Heart left ventricle (tissue), 16 donors: ENCODE measurements around the gene IFT122. TPM values are rescaled to one million over a fixed set of nuclear protein-coding genes. Genes with fewer than 3 reads are reported as not detected.

Experiments
- ATAC-seq, 4 donors: fragments of 200-7000 bp; cut with Tn5 transposase; one replicate each; pipeline ENCODE4 v1.9.1; 2020 to 2022; ENCODE audit warnings: moderate library complexity in 4 of 4, mild to moderate bottlenecking in 3 of 4, moderate number of reproducible peaks in 1 of 4
- DNase-seq, 5 donors: peaks; one replicate each; pipeline ENCODE4 v3.0.0-alpha.2; 2020
- H3K27ac ChIP-seq, 12 donors: fragments of 200-600 bp; sonication (generic) in 4 of 12; one replicate each; pipeline versions ENCODE4 v1.5.0 to v1.8.0; 2016 to 2022; ENCODE audit warnings: mild to moderate bottlenecking in 2 of 12
- H3K27me3 ChIP-seq, 9 donors: fragments of 200-600 bp; sonication (generic) in 2 of 9; one replicate each; pipeline versions ENCODE4 v1.5.1 to v1.8.0; 2016 to 2022; ENCODE audit warnings: mild to moderate bottlenecking in 3 of 9
- H3K36me3 ChIP-seq, 9 donors: fragments of 200-600 bp; sonication (generic) in 2 of 9; one replicate each; pipeline versions ENCODE4 v1.5.0 to v1.8.0; 2018 to 2022; ENCODE audit warnings: mild to moderate bottlenecking in 2 of 9
- H3K4me1 ChIP-seq, 12 donors: fragments of 200-600 bp; sonication (generic) in 4 of 12; one replicate each; pipeline versions ENCODE4 v1.5.0 to v1.8.0; 2016 to 2022; ENCODE audit warnings: mild to moderate bottlenecking in 3 of 12
- H3K4me3 ChIP-seq, 12 donors: fragments of 200-600 bp; sonication (generic) in 4 of 12; one replicate each; pipeline versions ENCODE4 v1.5.0 to v1.8.0; 2017 to 2022; ENCODE audit warnings: mild to moderate bottlenecking in 9 of 12, moderate library complexity in 4 of 12
- H3K9me3 ChIP-seq, 12 donors: fragments of 200-600 bp; sonication (generic) in 4 of 12; one replicate each; pipeline versions ENCODE4 v1.5.0 to v1.8.0; 2016 to 2022; ENCODE audit warnings: mild to moderate bottlenecking in 1 of 12
- POLR2A ChIP-seq, 2 donors: fragments of 450-650 bp; IDR thresholded peaks; one replicate each; pipeline ENCODE4 v1.6.1; 2017; ENCODE audit warnings: antibody characterized with exemption in 2 of 2, mild to moderate bottlenecking in 2 of 2, moderate library complexity in 2 of 2
- WGBS, 4 donors: extraction: QIAGEN DNeasy Blood & Tissue Kit in 2 of 4; methylation state at CpG; one replicate each; pipeline versions ENCODE4 v1.1.5 to v1.1.7; 2013 to 2018; 5-methylcytosine and 5-hydroxymethylcytosine counted together
- intact Hi-C, 10 donors: fragments of 100-400 bp; cut with DNase I; formaldehyde crosslinking; loops; one replicate each; pipeline versions ENCODE4 v1.11.1 to v1.14.2; 2022
- polyA plus RNA-seq, 2 donors: library from polyadenylated mRNA; stranded (reverse); fragments of 200-250 nt; gene quantifications; one replicate each; pipeline ENCODE4 v1.2.3, GENCODE V29; 2013
- total RNA-seq, 9 donors: library from RNA; depleted of rRNA in 2 of 9; stranded (reverse); fragments of >200 nt in 2 of 9; fragmentation: NEBNext Ultra II Directional in 3 of 9; extraction: Animal tissue kit (Norgen Biotek cat#: 25700) in 3 of 9; gene quantifications; one replicate each; pipeline versions ENCODE4 v1.1.0 to v1.2.4, GENCODE V29; 2016 to 2023
- TF ChIP-seq, protein P1 (sequence below), 12 donors: fragments of 200-600 bp; sonication (generic) in 4 of 12; IDR thresholded peaks; one replicate each; pipeline versions ENCODE4 v1.5.0 to v1.8.0; 2018 to 2022; ENCODE audit warnings: antibody characterized with exemption in 12 of 12, mild to moderate bottlenecking in 5 of 12
- donor health status: ischemic (EF 13 %, LVEDD 7.1; RV severe dilation, severe dysfunction).
- donor health status: healthy with polysubstance abuse.
- donor health status: DM: no; HTN: yes; CAD: no.
- donor health status: DM: no; HTN: no; CAD: no.
- donor health status: ischemic (EF 25% LVEDD 6.9; RV normal size, moderate dysfunction).
- donor health status: ischemic (EF 25% LVEDD 5.7; RV mildly dilated, moderate dysfunction).
- donor health status: healthy.
- donor health status: DM: yes; HTN: yes; CAD: no.
- donor health status: ischemic (EF 35%, LVEDD 5.7; RV mildly dilated, moderate dysfunction).
- donor health status: nonischemic (EF 11% LVEDD 7.7; RV severe dilation, severe dysfunction).
- donor health status: DM: yes; HTN: yes; CAD: no.
- donor health status: PGD.
- donor health status: ischemic (EF 29% LVEDD 5.4; RV normal size, mild dysfunction).
- donor health status: nonischemic (EF 23%, LVEDD 6.1; RV moderate dilation, normal function).

Gene IFT122
- total and polyA plus RNA-seq, 11 donors, result 7.2 to 34.2 (median 16.6) TPM

GRCh38 chr3:129429602-129430001, 10.4 kb upstream of the IFT122 start:
- Histone ChIP-seq H3K36me3 (peaks cover 0 to 54% (median 45%) of the 10 kb centered on the region in 9 donors), H3K4me1 (peaks cover 0 to 27% (median 12%) of the 10 kb centered on the region in 12 donors), H3K4me3 (no peak overlapping the region), H3K27me3 (no peaks in the 10 kb centered on the region), H3K9me3 (no peaks in the 10 kb centered on the region), H3K27ac (peak overlapping the region in 1 of 12 donors; percentile 60)
- intact Hi-C loops, result no loop called here
- 83 to 91% (median 87%) methylated on average over 4 of the region's 4 CpGs for WGBS, 4 donors
- DNase-seq, result no peak
- TF ChIP-seq POLR2A (IDR thresholded peaks at IDR 0.05), result no peak
- TF ChIP-seq, protein P1, sequence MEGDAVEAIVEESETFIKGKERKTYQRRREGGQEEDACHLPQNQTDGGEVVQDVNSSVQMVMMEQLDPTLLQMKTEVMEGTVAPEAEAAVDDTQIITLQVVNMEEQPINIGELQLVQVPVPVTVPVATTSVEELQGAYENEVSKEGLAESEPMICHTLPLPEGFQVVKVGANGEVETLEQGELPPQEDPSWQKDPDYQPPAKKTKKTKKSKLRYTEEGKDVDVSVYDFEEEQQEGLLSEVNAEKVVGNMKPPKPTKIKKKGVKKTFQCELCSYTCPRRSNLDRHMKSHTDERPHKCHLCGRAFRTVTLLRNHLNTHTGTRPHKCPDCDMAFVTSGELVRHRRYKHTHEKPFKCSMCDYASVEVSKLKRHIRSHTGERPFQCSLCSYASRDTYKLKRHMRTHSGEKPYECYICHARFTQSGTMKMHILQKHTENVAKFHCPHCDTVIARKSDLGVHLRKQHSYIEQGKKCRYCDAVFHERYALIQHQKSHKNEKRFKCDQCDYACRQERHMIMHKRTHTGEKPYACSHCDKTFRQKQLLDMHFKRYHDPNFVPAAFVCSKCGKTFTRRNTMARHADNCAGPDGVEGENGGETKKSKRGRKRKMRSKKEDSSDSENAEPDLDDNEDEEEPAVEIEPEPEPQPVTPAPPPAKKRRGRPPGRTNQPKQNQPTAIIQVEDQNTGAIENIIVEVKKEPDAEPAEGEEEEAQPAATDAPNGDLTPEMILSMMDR (IDR thresholded peaks at IDR 0.05), result no peak
- no peak for ATAC-seq

DNA sequence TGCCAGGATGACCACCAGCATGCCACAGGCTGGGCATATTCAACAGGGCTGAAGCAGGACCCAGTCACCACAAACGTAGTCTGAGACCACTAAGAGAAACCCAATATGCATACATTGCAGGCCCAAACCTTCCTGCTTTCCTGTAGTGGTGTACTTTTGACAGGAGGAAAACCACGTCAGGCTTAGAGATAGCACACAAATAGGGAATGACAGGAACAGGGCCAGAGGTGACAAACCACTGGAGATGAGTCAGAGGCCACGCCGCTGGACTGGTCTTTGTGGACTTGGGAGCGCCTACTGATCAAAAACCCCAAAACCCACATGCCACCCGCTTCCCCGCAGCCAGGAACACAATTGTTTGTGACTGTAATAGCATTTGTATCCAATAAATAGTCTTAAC, 8.0 kb upstream of the IFT122 start:
- intact Hi-C loops, result no loop called here
- H3K27me3 ChIP-seq, result no peaks in the 10 kb centered on the region
- peaks cover 0 to 51% (median 20%) of the 10 kb centered on the region in 12 donors for H3K4me1 ChIP-seq

DNA sequence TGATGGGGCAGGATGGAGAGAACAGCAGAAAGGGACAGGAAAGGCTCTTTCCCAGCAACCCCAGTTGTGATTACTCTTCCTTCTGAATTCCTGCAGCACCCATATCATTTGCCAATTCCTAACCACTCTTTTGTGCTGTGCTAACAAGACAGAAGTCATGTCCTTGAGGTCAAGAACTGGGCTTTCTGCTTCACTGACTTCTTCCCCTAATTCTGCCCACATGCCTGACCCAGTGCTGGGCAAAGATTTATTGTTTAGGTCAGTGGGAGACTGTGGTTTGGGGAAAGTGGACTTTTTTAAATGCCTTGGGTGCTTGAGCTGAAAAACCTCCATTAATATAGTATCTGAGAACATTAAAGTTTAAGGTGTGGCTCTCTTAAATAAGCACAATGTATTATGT, 7.4 kb upstream of the IFT122 start:
- TF ChIP-seq POLR2A (IDR thresholded peaks at IDR 0.05), result no peak
- TF ChIP-seq, protein P1 (IDR thresholded peaks at IDR 0.05), result no peak
- DNase-seq, result no peak
- no peak overlapping the region for H3K27ac ChIP-seq
- peaks cover 0 to 49% (median 18%) of the 10 kb centered on the region in 12 donors for H3K4me1 ChIP-seq
- H3K36me3 ChIP-seq, result peaks cover 0 to 84% (median 74%) of the 10 kb centered on the region in 9 donors
- no peaks in the 10 kb centered on the region for H3K27me3 ChIP-seq
- H3K9me3 ChIP-seq, result no peaks in the 10 kb centered on the region
- no peak overlapping the region for H3K4me3 ChIP-seq
- no peak for ATAC-seq
- intact Hi-C loops, result no loop called here

More for the DNA sequence above, 8.0 kb upstream of the IFT122 start:
- H3K27ac ChIP-seq, result no peak overlapping the region
- ATAC-seq (no peak), DNase-seq (no peak)
- TF ChIP-seq POLR2A (IDR thresholded peaks at IDR 0.05), result no peak
- TF ChIP-seq, protein P1 (IDR thresholded peaks at IDR 0.05), result no peak
- WGBS, 4 donors, result 88 to 92% (median 91%) methylated on average over 7 of the region's 7 CpGs
- no peak overlapping the region for H3K4me3 ChIP-seq
- H3K36me3 ChIP-seq, result peaks cover 0 to 78% (median 68%) of the 10 kb centered on the region in 9 donors
- H3K9me3 ChIP-seq, result no peaks in the 10 kb centered on the region

DNA sequence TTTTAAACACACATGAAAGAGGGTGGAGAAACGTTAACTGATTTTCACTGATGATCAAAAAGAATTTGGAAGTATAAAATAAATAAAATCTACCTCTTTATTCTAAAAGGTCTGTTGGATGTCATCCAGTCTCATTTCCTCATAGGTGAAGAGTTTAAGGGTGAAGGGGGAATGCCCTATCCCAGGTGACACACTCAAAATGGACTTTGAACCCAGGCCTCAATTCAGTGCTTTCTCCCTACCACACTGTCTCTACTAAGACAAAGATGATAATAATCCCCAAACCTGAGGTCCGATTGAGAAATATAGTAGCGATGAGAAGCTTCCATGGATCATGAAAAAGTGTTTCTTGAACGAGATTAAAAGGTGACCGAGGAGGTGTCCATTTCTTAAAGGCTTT, 6.5 kb upstream of the IFT122 start:
- no peak for TF ChIP-seq POLR2A (IDR thresholded peaks at IDR 0.05)
- TF ChIP-seq, protein P1 (IDR thresholded peaks at IDR 0.05), result no peak
- DNase-seq (no peak), ATAC-seq (no peak)
- 92 to 96% (median 96%) methylated on average over 5 of the region's 5 CpGs for WGBS, 4 donors
- Histone ChIP-seq H3K4me1 (peaks cover 0 to 52% (median 17%) of the 10 kb centered on the region in 12 donors), H3K27ac (no peak overlapping the region), H3K9me3 (no peaks in the 10 kb centered on the region), H3K36me3 (peaks cover 0 to 89% (median 78%) of the 10 kb centered on the region in 9 donors), H3K27me3 (no peaks in the 10 kb centered on the region), H3K4me3 (no peak overlapping the region)
- intact Hi-C loops, result no loop called here
